Karpas-422 (cell line): ENCODE data around the gene FBXL13. TPM values are rescaled to one million over a fixed set of nuclear protein-coding genes. Genes with fewer than 3 reads are reported as not detected.

Source experiments
- DNase-seq: peaks from one replicate; pipeline ENCODE4 v3.0.0-alpha.2; 2015
- H2AFZ ChIP-seq: fragments of 200-600 bp; sonication (generic); 2 replicates; pipeline ENCODE4 v1.6.1; 2014; ENCODE audit warnings: antibody characterized with exemption, low read length, mixed read lengths
- H3K27ac ChIP-seq: fragments of 200-600 bp; sonication (generic); 2 replicates; pipeline ENCODE4 v1.5.1; 2014; ENCODE audit warnings: mild to moderate bottlenecking, low read length, moderate library complexity
- H3K27me3 ChIP-seq: fragments of 200-600 bp; sonication (generic); 2 replicates; pipeline ENCODE4 v1.6.1; 2014; ENCODE audit warnings: low read length, mixed read lengths
- H3K36me3 ChIP-seq: fragments of 200-600 bp; sonication (generic); 2 replicates; pipeline ENCODE4 v1.6.1; 2014; ENCODE audit warnings: low read length, mixed read lengths; ENCODE audit not compliant: insufficient read depth
- H3K4me1 ChIP-seq: fragments of 200-600 bp; sonication (generic); 2 replicates; pipeline ENCODE4 v1.6.1; 2014; ENCODE audit warnings: mild to moderate bottlenecking, low read length, mixed read lengths
- H3K4me2 ChIP-seq: fragments of 200-600 bp; sonication (generic); 2 replicates; pipeline ENCODE4 v1.6.1; 2014; ENCODE audit warnings: low read length, low read depth, mild to moderate bottlenecking; ENCODE audit not compliant: poor library complexity, severe bottlenecking
- H3K4me3 ChIP-seq: fragments of 200-600 bp; sonication (generic); 2 replicates; pipeline ENCODE4 v1.5.1; 2014; ENCODE audit warnings: mild to moderate bottlenecking, antibody characterized with exemption, low read length, mixed read lengths
- H3K79me2 ChIP-seq: fragments of 200-600 bp; sonication (generic); 2 replicates; pipeline ENCODE4 v1.6.1; 2014; ENCODE audit warnings: mild to moderate bottlenecking, low read length, mixed read lengths
- H3K9ac ChIP-seq: fragments of 200-600 bp; sonication (generic); 2 replicates; pipeline ENCODE4 v1.6.0; 2014; ENCODE audit warnings: low read length
- H3K9me2 ChIP-seq: fragments of 200-600 bp; sonication (generic), shearing (Covaris generic); replicated peaks from 2 replicates; pipeline ENCODE4 v1.6.0; 2014; ENCODE audit warnings: mild to moderate bottlenecking, low read length, moderate library complexity; ENCODE audit not compliant: insufficient read depth
- H3K9me3 ChIP-seq: fragments of 300-700, 200-600 bp; sonication (generic); 2 replicates; pipeline ENCODE4 v1.6.1; 2014; ENCODE audit warnings: low read length, mixed read lengths
- H4K20me1 ChIP-seq: fragments of 200-600 bp; sonication (generic); 2 replicates; pipeline ENCODE4 v1.6.1; 2014; ENCODE audit warnings: mild to moderate bottlenecking, antibody characterized with exemption, low read length, low read depth; ENCODE audit not compliant: insufficient read depth
- total RNA-seq: library from RNA; depleted of rRNA; stranded (reverse); fragments of >200 nt; shearing (Covaris generic); gene quantifications from 2 replicates; pipeline ENCODE4 v1.2.3, GENCODE V29; 2014; ENCODE audit warnings: low replicate concordance

Gene FBXL13
- total RNA-seq, 1 experiment from 2014 or later = 4.2 TPM

GRCh38 chr7:102934239-102934638 lies 140.4 kb downstream of the FBXL13 start:
- Histone ChIP-seq H3K9me2 (no peaks in the 10 kb centered on the region), H3K79me2 (no peaks in the 10 kb centered on the region), H3K27ac (no peak overlapping the region), H3K9me3 (no peaks in the 10 kb centered on the region), H3K36me3 (no peaks in the 10 kb centered on the region), H4K20me1 (no peaks in the 10 kb centered on the region), H3K4me3 (no peak overlapping the region), H3K4me1 (no peaks in the 10 kb centered on the region), H3K9ac (no peak overlapping the region), H3K4me2 (no peak overlapping the region), H2AFZ (no peak overlapping the region), H3K27me3 (no peaks in the 10 kb centered on the region)
- no peak for DNase-seq

DNA sequence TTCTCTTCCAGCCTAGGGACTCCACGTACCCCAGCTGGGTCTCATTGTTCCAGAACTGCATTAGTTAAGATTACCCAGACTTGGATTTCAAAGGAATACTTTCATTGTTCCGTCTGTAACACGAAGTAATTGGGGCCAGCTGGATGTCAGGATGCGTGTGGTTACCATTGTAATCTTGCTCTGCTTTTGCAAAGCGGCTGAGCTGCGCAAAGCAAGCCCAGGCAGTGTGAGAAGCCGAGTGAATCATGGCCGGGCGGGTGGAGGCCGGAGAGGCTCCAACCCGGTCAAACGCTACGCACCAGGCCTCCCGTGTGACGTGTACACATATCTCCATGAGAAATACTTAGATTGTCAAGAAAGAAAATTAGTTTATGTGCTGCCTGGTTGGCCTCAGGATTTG lies 140.8 kb downstream of the FBXL13 start:
- Histone ChIP-seq H3K4me1 (no peaks in the 10 kb centered on the region), H3K4me3 (no peak overlapping the region), H4K20me1 (no peaks in the 10 kb centered on the region), H3K4me2 (no peak overlapping the region), H3K27ac (no peak overlapping the region), H3K9me2 (no peaks in the 10 kb centered on the region), H3K79me2 (no peaks in the 10 kb centered on the region), H3K36me3 (no peaks in the 10 kb centered on the region), H3K9ac (no peak overlapping the region), H2AFZ (no peak overlapping the region), H3K27me3 (no peaks in the 10 kb centered on the region), H3K9me3 (no peaks in the 10 kb centered on the region)
- no peak for DNase-seq

- Histone ChIP-seq H3K9me2 (no peaks in the 10 kb centered on the region), H3K36me3 (no peaks in the 10 kb centered on the region), H3K4me1 (no peaks in the 10 kb centered on the region), H2AFZ (no peak overlapping the region), H4K20me1 (no peaks in the 10 kb centered on the region), H3K9ac (no peak overlapping the region), H3K27me3 (no peaks in the 10 kb centered on the region), H3K4me2 (no peak overlapping the region), H3K4me3 (no peak overlapping the region), H3K9me3 (no peaks in the 10 kb centered on the region), H3K27ac (no peak overlapping the region), H3K79me2 (no peaks in the 10 kb centered on the region)
- no peak for DNase-seq
Measured at GRCh38 chr7:102931757-102932156, 142.8 kb downstream of the FBXL13 start.

GRCh38 chr7:102927312-102927933 lies 147.2 kb downstream of the FBXL13 start:
- Histone ChIP-seq H3K9me2 (no peaks in the 10 kb centered on the region), H3K4me3 (no peak overlapping the region), H4K20me1 (no peaks in the 10 kb centered on the region), H3K79me2 (no peaks in the 10 kb centered on the region), H3K4me2 (no peak overlapping the region), H3K36me3 (no peaks in the 10 kb centered on the region), H2AFZ (no peak overlapping the region), H3K27ac (no peak overlapping the region), H3K4me1 (no peaks in the 10 kb centered on the region), H3K27me3 (no peaks in the 10 kb centered on the region), H3K9me3 (no peaks in the 10 kb centered on the region), H3K9ac (no peak overlapping the region)
- DNase-seq = no peak

DNA sequence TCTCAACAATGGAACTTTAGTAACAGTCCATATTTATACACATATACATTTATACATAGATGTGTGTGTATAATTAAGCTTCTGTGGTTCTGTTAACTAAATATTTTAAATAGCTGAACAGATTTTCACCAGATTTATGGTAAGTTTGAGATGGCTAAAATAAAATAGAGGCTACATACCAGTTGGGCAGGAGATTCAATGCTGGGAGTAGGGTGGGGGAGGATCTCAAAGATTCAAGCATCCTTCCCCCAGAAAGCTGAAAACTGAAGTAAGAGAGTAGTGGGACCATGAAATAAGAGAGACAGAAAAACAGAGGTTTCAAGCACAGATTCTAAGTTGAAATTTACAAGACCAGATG lies 147.8 kb downstream of the FBXL13 start:
- no peak overlapping the region for H3K4me3 ChIP-seq
- no peak overlapping the region for H3K4me2 ChIP-seq
- H3K9me2 ChIP-seq = no peaks in the 10 kb centered on the region
- no peak overlapping the region for H3K9ac ChIP-seq
- no peak overlapping the region for H2AFZ ChIP-seq
- no peaks in the 10 kb centered on the region for H4K20me1 ChIP-seq
- H3K27me3 ChIP-seq = no peaks in the 10 kb centered on the region
- no peaks in the 10 kb centered on the region for H3K36me3 ChIP-seq
- no peak overlapping the region for H3K27ac ChIP-seq
- H3K4me1 ChIP-seq = no peaks in the 10 kb centered on the region
- no peak for DNase-seq
- H3K79me2 ChIP-seq = no peaks in the 10 kb centered on the region
- H3K9me3 ChIP-seq = no peaks in the 10 kb centered on the region

- Histone ChIP-seq H3K27me3 (no peaks in the 10 kb centered on the region), H3K4me1 (no peaks in the 10 kb centered on the region), H2AFZ (no peak overlapping the region), H3K4me2 (no peak overlapping the region), H3K4me3 (no peak overlapping the region), H3K9me2 (no peaks in the 10 kb centered on the region), H3K36me3 (no peaks in the 10 kb centered on the region), H4K20me1 (no peaks in the 10 kb centered on the region), H3K9ac (no peak overlapping the region), H3K9me3 (no peaks in the 10 kb centered on the region), H3K79me2 (no peaks in the 10 kb centered on the region), H3K27ac (no peak overlapping the region)
- no peak for DNase-seq
Measured at GRCh38 chr7:102925976-102926782, 148.4 kb downstream of the FBXL13 start.

DNA sequence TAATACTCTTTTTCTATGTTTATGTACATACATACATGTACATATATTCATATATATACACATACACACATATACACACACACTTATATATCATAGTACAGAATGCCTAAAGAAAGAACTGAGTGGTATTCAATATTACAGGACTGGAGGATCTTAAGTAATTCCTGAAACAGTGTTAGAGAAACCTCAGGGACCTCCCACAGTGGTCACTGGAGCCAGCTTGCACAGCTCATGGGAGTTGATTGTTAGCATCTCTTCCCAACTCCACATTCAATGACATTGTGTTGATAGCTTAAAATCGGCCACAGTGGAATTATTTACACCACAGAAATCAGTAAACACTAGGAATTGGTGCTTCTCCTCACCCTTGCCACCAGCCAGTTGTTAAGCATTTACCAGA lies 155.8 kb downstream of the FBXL13 start:
- H3K36me3 ChIP-seq = no peaks in the 10 kb centered on the region
- H2AFZ ChIP-seq = no peak overlapping the region
- no peaks in the 10 kb centered on the region for H3K4me1 ChIP-seq
- no peak for DNase-seq
- no peak overlapping the region for H3K27ac ChIP-seq
- no peaks in the 10 kb centered on the region for H3K79me2 ChIP-seq
- H3K27me3 ChIP-seq = no peaks in the 10 kb centered on the region
- no peaks in the 10 kb centered on the region for H3K9me2 ChIP-seq
- no peaks in the 10 kb centered on the region for H3K9me3 ChIP-seq
- H3K4me2 ChIP-seq = no peak overlapping the region
- H3K4me3 ChIP-seq = no peak overlapping the region
- no peak overlapping the region for H3K9ac ChIP-seq
- no peaks in the 10 kb centered on the region for H4K20me1 ChIP-seq

- H3K9me3 ChIP-seq = no peaks in the 10 kb centered on the region
- H2AFZ ChIP-seq = no peak overlapping the region
- H4K20me1 ChIP-seq = no peaks in the 10 kb centered on the region
- no peaks in the 10 kb centered on the region for H3K4me1 ChIP-seq
- no peak for DNase-seq
- H3K36me3 ChIP-seq = no peaks in the 10 kb centered on the region
- H3K27me3 ChIP-seq = no peaks in the 10 kb centered on the region
- no peaks in the 10 kb centered on the region for H3K9me2 ChIP-seq
- no peak overlapping the region for H3K4me3 ChIP-seq
- no peak overlapping the region for H3K27ac ChIP-seq
- H3K4me2 ChIP-seq = no peak overlapping the region
- H3K9ac ChIP-seq = no peak overlapping the region
- no peaks in the 10 kb centered on the region for H3K79me2 ChIP-seq
Measured at GRCh38 chr7:102917436-102918353, 156.9 kb downstream of the FBXL13 start.
